ENCODE results near the gene ZNF429.
"Not testable (repeated sequence)": the region's sequence is repeated elsewhere in the genome, so short reads cannot be mapped to it uniquely, and the experiment has no call there.

ZNF429 gene

GRCh38 chr19:21505459-21506451 is at the start of gene ZNF429:
ZNF429 (plus strand) TSS chr19:21505602; CDS start chr19:21505772, 170 bp downstream.
- peaks cover 19% of the 10 kb centered on the region for H3K4me1 ChIP-seq
- peak; percentile 62; the same call in 1 of the 2 replicates for TF ChIP-seq Cebpa-rat (IDR thresholded peaks at IDR 0.05)
- no peaks in the 10 kb centered on the region for H3K27me3 ChIP-seq
- peak within 1 kb of the TSS; percentile 97 for H3K9ac ChIP-seq
- H3K36me3 ChIP-seq = peaks cover 29% of the 10 kb centered on the region
- H3K4me2 ChIP-seq = peak within 1 kb of the TSS; percentile 86
- H3K9me3 ChIP-seq = peaks cover 33% of the 10 kb centered on the region
- no peaks in the 10 kb centered on the region for H4K20me1 ChIP-seq
- peak within 1 kb of the TSS; percentile 93 for H3K4me3 ChIP-seq
- H3K27ac ChIP-seq = peak within 1 kb of the TSS; percentile 97

DNA sequence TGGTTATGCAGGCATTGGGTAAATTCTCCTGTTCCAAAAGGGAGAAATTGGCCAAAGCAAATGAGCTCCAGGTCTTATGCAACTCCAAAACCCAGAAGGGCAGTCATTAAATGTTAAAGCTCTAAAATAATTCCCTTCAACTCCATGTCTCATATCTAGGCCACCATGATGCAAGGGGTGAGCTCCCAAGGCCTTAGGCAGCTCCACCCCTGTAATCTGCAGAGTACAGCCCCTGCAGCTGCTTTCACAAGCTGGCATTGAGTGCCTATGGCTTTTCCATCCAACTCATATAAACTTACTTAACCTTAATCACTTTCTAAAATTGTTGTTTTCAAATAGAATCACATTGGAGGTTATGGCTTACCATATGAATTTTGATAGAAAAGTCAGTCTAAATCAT is 44.7 kb upstream of the ZNF429 start:
- no peak overlapping the region for H3K4me2 ChIP-seq
- no peaks in the 10 kb centered on the region for H3K27me3 ChIP-seq
- H3K36me3 ChIP-seq = peaks cover 61% of the 10 kb centered on the region
- H3K9ac ChIP-seq = no peak overlapping the region
- H3K27ac ChIP-seq = no peak overlapping the region
- TF ChIP-seq Cebpa-rat (IDR thresholded peaks at IDR 0.05) = no peak
- no peaks in the 10 kb centered on the region; the same call in 1 of the 2 replicates for H3K4me1 ChIP-seq
- no peak overlapping the region for H3K4me3 ChIP-seq
- H3K9me3 ChIP-seq = peaks cover 85% of the 10 kb centered on the region
- H4K20me1 ChIP-seq = no peaks in the 10 kb centered on the region

- no peaks in the 10 kb centered on the region for H3K27me3 ChIP-seq
- H3K9ac ChIP-seq = no peak overlapping the region
- H3K36me3 ChIP-seq = peaks cover 45% of the 10 kb centered on the region
- peaks cover 68% of the 10 kb centered on the region for H3K9me3 ChIP-seq
- peak overlapping the region; percentile 73 for H3K4me3 ChIP-seq
- peak overlapping the region; percentile 59 for H3K4me2 ChIP-seq
- no peak for TF ChIP-seq Cebpa-rat (IDR thresholded peaks at IDR 0.05)
- no peaks in the 10 kb centered on the region for H4K20me1 ChIP-seq
- H3K4me1 ChIP-seq = no peaks in the 10 kb centered on the region; the same call in 1 of the 2 replicates
- no peak overlapping the region for H3K27ac ChIP-seq
Observed at GRCh38 chr19:21462540-21462939, 42.9 kb upstream of the ZNF429 start.

GRCh38 chr19:21463449-21464105 is 41.8 kb upstream of the ZNF429 start:
- peaks cover 35% of the 10 kb centered on the region for H3K36me3 ChIP-seq
- H3K9ac ChIP-seq = peak overlapping the region; percentile 82
- H3K9me3 ChIP-seq = peaks cover 58% of the 10 kb centered on the region
- no peaks in the 10 kb centered on the region; the same call in 1 of the 2 replicates for H3K4me1 ChIP-seq
- no peak for TF ChIP-seq Cebpa-rat (IDR thresholded peaks at IDR 0.05)
- peak overlapping the region; percentile 73 for H3K4me3 ChIP-seq
- H3K27me3 ChIP-seq = no peaks in the 10 kb centered on the region
- peak overlapping the region; percentile 59 for H3K4me2 ChIP-seq
- H4K20me1 ChIP-seq = no peaks in the 10 kb centered on the region
- peak overlapping the region; percentile 79; the same call in 1 of the 2 replicates for H3K27ac ChIP-seq

DNA sequence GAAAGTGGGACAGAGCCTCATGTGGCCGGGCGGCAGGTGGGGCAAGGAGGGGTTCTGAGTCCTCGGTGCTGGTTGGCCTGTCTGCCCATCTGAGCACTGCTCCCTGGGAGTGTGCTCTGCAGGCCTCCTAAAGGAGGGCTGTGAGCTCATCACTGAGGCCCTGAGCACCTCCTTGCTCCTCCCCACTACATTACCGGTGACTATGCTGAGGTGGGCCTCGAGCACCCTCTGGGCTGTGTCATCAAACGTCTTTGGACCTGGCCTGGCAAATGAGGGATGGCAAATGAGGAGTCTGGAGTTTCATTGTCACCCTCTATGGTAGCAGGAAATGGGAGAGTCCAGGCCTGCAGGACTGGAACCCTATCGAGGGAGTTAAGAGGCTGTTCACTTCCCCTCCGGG is 38.8 kb upstream of the ZNF429 start:
- Histone ChIP-seq H3K4me1 (no peaks in the 10 kb centered on the region; the same call in 1 of the 2 replicates), H3K27ac (no peak overlapping the region), H4K20me1 (no peaks in the 10 kb centered on the region), H3K36me3 (peaks cover 6% of the 10 kb centered on the region; the same call in 1 of the 2 replicates), H3K9ac (no peak overlapping the region), H3K9me3 (peaks cover 29% of the 10 kb centered on the region), H3K4me2 (no peak overlapping the region), H3K27me3 (no peaks in the 10 kb centered on the region), H3K4me3 (no peak overlapping the region)
- TF ChIP-seq Cebpa-rat (IDR thresholded peaks at IDR 0.05) = no peak

DNA sequence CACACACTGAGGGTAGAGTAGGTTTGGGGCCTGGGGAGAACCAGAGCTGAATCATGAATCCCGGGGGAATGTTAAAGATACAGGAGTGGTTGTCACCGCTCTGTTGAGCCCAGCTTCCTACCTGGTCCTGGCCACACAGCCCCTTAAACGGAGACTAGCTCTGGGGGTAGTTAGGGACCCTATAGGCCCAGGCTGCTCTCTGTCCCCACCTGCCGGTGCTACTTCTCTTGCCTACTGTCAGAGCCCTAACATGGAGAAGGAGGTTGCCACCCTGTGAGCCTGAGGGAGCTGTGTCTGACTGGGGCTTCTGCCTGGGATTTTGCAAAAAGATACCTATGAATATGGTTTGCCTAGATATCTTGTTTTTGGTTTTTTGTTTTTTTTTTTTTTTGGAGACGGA is 36.6 kb upstream of the ZNF429 start:
- no peak for TF ChIP-seq Cebpa-rat (IDR thresholded peaks at IDR 0.05)
- H3K4me3 ChIP-seq = no peak overlapping the region
- no peaks in the 10 kb centered on the region for H3K36me3 ChIP-seq
- H3K27me3 ChIP-seq = no peaks in the 10 kb centered on the region
- no peaks in the 10 kb centered on the region for H3K4me1 ChIP-seq
- no peak overlapping the region for H3K27ac ChIP-seq
- H4K20me1 ChIP-seq = no peaks in the 10 kb centered on the region
- no peak overlapping the region for H3K9ac ChIP-seq
- peaks cover 24% of the 10 kb centered on the region; the same call in 1 of the 2 replicates for H3K9me3 ChIP-seq
- no peak overlapping the region for H3K4me2 ChIP-seq

GRCh38 chr19:21472507-21472906 is 32.9 kb upstream of the ZNF429 start:
- Histone ChIP-seq H3K4me1 (0 out of 2 replicates have a peak, but pooled peaks cover 4% of the 10 kb centered on the region), H3K9ac (no peak overlapping the region), H3K9me3 (peaks cover 43% of the 10 kb centered on the region), H3K27me3 (no peaks in the 10 kb centered on the region), H4K20me1 (no peaks in the 10 kb centered on the region), H3K4me3 (no peak overlapping the region), H3K4me2 (no peak overlapping the region), H3K27ac (no peak overlapping the region), H3K36me3 (no peaks in the 10 kb centered on the region)
- no peak for TF ChIP-seq Cebpa-rat (IDR thresholded peaks at IDR 0.05)

GRCh38 chr19:21474671-21475181 is 30.7 kb upstream of the ZNF429 start:
- Histone ChIP-seq H3K36me3 (no peaks in the 10 kb centered on the region), H3K9me3 (peaks cover 43% of the 10 kb centered on the region), H3K9ac (peak overlapping the region; percentile 88), H4K20me1 (no peaks in the 10 kb centered on the region), H3K27me3 (no peaks in the 10 kb centered on the region), H3K4me2 (peak overlapping the region; percentile 71), H3K27ac (peak overlapping the region; percentile 91), H3K4me3 (peak overlapping the region; percentile 71), H3K4me1 (0 out of 2 replicates have a peak, but pooled peaks cover 4% of the 10 kb centered on the region)
- TF ChIP-seq Cebpa-rat (IDR thresholded peaks at IDR 0.05) = no peak

- H3K27ac ChIP-seq, H3K27me3 ChIP-seq, H3K4me2 ChIP-seq, H3K4me1 ChIP-seq, H4K20me1 ChIP-seq, H3K9ac ChIP-seq, H3K4me3 ChIP-seq: not testable (repeated sequence)
- peaks cover 42% of the 10 kb centered on the region for H3K36me3 ChIP-seq
- peaks cover 70% of the 10 kb centered on the region for H3K9me3 ChIP-seq
Observed at GRCh38 chr19:21482361-21482760, 23.0 kb upstream of the ZNF429 start.
